HG03558 (cell line): ENCODE data around the gene PDCD2L.
A peak's percentile ranks its signal among the peaks of the same experiment; 100 is the strongest.
"Not testable (repeated sequence)": the region's sequence is repeated elsewhere in the genome, so short reads cannot be mapped to it uniquely, and the experiment has no call there.

Experiments used
- ATAC-seq: cut with Tn5 transposase; IDR thresholded peaks from one replicate; pipeline ENCODE4 v1.9.1; 2021; ENCODE audit warnings: moderate number of reproducible peaks; ENCODE audit not compliant: unreplicated experiment; ENCODE audit errors: extremely low read depth

The PDCD2L gene, protein sequence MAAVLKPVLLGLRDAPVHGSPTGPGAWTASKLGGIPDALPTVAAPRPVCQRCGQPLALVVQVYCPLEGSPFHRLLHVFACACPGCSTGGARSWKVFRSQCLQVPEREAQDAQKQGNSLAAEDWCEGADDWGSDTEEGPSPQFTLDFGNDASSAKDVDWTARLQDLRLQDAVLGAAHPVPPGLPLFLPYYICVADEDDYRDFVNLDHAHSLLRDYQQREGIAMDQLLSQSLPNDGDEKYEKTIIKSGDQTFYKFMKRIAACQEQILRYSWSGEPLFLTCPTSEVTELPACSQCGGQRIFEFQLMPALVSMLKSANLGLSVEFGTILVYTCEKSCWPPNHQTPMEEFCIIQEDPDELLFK

DNA sequence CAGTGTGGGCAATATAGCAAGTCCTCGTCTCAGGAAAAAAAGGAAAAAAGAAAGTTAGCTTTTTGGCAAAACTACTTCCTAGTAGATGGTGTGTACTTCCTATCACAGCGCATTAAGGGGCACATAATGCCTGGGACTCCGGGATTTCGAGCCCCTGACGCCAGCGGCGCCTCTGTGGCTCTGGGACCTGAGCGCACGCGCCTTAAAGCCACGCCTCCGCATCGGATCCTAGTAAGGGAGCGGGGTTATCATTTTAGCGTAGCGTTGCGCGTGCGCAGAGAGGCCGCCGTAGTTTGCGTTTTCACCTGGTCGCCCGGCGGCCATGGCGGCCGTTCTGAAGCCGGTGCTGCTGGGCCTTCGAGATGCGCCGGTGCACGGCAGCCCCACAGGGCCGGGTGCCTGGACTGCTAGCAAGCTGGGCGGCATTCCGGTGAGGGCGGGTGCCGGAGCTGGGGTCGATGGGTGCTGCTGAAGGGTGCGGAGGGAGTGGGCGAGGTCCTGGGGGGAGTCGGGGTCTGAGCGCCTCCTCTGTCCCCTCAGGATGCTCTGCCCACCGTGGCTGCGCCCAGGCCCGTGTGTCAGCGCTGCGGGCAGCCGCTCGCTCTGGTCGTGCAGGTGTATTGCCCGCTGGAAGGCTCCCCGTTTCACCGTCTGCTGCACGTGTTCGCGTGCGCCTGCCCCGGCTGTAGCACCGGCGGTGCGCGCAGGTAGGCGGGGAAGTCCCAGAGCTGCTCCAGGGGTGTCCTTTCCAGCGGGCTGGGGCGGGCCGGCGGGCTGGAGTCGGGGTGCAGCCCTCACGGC, at the start of gene PDCD2L:
Gene PDCD2L, plus strand, starts transcription at position 291 of the 801 bp plus-strand sequence. Its CDS starts 32 bp downstream, at position 323.
- peak; percentile 75 for ATAC-seq

DNA sequence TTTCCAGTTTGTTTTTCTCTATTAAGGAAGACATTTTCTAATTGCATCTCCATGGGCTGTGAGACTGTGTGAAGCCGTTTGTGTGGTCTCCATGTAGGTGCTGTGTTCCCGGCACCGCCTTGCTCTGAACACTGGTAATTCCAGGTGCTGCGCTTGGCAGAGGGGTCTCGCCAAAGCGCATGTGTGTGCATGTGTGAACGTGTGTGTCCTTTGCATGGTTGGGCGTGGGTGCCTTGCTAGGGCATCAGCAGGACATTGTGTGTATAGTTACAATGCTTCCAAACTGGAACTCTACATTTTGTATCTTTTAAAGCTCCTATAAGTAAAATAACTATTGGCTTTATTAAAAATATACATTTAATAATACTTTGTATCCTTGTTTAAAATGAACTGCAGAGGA, 49.0 kb upstream of the PDCD2L start:
- no peak for ATAC-seq

DNA sequence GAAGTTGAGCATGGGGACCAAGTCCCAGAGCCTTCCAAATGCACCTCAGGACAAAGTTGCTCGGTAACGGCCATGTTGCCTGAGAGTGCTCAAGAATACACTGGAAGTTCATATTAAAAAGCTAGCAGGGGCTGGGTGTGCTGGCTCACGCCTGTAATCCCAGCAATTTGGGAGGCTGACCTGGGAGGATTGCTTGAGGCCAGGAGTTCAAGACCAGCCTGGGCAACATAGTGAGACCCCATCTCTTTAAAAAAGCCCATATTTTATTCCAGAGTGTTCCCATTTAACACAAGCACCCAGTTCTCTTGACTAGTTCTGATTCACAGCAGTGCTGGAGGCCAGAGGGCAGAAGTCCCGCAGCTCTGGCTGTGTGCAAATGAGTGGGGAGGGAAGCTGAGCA, 47.3 kb upstream of the PDCD2L start:
- ATAC-seq = no peak

DNA sequence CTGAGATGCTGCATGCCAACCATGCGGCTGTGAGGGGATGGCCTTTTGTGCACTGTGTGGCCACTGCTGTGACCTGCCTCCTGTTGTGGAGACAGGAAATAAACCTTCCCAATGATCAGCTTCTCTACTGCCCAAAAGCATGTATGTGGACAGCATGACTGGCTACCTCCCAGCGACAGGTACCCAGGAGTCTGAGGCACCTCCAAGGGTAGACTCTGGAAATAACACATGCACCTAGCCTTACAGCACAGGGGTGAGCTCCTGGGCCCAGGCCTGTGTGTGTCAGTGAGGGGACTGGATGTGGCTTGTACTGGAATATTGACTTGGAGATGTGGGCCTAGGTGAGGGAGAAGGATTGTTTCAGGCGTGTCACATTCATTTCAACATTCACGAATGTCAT, 46.8 kb upstream of the PDCD2L start:
- no peak for ATAC-seq

DNA sequence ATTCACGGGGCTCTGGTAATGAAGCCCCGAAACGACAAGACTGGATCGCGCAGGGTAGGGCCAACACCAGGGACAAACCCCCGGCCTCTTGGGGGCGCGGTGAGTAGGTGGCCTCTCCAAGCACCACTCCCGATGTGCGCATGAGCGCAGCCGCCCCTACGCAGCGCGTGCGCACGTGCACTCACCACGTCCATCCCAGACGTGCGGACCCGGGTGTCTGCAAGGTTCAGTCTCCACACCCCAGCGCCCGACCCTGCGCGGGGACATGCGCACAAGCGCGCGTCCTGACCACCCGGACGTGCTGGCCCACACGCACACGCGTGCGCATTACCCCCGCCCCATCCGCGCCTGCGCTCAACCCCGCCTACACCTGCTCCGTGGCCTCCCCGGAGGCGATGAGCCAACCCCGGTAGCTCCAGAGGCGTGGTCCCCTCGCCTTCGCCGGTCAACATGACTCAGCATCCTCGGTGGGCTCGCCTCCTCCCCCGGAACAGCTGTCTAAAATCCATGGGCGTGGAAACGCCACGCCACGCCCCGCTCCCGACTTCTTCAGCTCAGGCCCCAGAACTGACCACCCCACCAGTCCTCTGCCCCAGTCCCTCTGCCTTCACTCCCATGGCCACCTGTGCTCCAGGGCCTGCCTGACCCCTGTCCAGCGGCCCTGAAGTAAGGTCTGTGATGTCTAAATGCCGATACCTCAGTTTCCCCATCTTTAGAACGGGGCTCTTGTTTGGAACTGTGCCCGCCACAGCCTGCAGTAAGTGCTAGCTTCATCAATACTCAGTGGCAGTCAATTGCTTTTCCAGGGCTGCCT, 44.9 kb upstream of the PDCD2L start:
- peak; percentile 67 for ATAC-seq

DNA sequence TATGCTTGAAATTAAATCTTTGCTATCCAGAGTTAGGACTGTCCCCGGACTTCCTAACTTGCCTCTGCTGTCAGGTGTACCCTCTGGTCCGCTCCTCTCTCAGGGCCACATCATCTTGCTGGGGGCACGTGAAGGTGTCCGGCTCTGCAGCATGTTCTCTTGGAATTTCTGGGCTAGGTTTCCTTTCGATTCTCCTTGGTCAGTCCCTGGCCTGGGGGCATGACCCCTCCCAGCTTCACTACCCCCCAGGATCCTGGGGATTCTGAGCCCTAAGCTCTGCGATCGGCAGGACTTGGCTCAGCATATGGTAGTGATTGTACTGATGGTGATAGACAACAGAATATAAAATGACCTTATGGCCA, 44.3 kb upstream of the PDCD2L start:
- ATAC-seq = no peak

DNA sequence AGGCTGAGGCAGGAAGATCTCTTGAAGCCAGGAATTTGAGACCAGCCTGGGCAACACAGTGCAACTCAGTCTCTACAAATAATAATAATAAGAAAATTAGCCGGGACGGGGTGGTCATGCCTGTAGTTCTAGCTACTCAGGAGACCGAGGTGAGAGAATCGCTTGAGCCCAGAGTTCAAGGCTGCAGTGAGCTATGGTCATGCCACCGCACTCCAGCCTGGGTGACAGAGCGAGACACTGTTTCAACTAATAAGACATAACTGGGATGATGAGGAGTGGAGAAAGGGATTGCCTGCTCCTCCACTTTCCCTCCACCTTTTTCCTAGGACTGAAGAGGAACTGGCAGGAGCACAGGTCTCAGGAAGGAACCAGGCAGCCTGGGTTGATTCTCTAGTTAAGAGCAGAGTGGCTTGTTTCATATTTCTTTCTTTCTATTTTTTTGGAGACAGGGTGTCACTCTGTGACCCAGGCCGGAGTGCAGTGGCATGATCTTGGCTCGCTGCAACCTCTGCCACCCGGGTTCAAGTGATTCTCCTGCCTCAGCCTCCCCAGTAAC, 43.8 kb upstream of the PDCD2L start:
- no peak for ATAC-seq

DNA sequence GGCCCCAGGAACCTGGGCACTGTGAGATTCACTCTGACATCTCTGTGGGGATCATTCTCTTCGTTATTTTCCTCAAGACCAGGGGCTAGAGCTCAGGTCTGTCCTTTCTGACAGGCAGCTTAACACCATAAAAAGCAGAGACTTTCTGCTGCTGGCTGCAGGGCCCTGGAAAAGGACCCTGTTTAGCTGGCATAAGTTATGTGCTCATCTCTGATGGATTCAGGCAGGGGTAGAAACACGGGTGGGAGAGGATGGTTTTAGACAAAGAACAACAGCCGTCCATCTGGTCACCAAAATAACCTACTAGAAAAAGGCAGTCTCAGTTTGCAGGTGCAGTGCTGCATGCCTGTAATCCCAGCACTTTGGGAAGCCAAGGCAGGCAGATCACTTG, 41.5 kb upstream of the PDCD2L start:
- ATAC-seq = no peak

DNA sequence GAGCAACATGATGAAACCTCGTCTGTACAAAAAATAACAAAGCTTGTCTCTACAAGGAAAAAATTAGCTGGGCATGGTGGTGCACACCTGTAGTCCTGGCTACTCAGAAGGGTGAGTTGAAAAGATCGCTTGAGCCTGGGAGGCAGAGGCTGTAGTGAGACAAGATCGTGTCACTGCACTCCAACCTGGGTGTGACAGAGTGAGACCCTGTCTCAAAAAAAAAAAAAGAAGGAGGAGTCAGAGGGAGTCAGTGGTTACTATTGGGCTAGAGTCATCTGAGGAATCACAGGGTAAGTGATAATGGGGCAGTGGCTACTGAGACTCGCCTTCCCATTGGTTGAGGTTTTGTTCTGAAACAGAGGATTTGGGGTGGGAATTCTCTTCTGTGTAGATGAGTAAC, 41.1 kb upstream of the PDCD2L start:
- no peak for ATAC-seq

DNA sequence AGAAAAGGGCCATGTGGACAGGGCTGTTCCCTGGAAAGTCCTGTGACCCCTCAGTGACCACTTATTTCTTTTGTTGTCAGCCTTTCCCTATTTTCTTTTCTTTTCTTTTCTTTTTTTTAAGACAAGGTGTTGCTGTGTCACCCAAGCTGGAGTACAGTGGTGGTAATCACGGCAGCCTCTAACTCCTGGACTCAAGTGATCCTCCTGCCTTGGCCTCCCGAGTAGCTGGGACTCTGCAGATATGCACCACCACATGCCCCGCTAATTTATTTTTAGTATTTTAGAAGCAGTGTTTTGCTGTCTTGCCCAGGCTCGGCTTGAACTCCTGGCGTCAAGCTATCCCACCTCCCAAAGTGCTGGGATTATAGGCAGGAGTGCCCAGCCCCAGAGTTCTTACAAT, 40.3 kb upstream of the PDCD2L start:
- ATAC-seq = no peak

DNA sequence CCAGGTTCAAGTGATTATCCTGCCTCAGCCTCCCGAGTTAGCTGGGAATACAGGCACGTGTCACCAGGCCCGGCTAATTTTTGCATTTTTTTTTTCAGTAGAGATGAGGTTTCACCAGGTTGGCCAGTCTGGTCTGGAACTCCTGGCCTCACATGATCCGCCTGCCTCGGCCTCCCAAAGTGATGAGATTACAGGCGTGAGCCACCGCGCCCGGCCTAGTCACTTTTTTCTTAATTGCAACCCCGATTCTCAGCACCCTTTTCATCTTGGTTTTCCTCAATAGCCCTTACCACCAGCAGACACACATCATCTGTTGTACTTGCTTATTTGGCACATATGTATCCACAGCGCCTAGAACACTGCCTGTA, 39.8 kb upstream of the PDCD2L start:
- ATAC-seq = no peak

DNA sequence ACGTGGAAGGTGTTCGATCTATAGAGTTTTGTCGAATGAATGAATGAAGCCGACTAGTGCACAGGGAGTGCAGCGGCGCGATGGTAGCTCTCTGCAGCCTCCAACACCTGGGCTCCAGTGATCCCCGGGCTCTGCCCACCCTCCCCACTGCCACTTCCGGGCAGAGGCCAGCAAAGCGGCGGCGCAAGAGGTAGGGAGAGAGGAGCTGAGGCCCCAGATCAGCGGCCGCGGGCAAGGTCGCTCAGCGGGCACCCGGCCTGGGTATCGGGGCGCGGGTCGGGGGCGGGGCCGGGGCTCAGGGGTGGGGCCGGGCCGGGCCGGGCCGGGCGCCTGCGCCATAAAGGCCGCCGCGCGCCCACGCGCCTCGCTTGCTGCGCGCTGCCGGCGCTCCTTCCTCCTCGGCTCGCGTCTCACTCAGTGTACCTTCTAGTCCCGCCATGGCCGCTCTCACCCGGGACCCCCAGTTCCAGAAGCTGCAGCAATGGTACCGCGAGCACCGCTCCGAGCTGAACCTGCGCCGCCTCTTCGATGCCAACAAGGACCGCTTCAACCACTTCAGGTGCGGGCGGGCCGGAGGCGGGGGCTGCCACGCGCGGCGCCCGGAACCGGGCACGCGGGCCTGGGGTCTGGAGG, 39.3 kb upstream of the PDCD2L start, which contains the start of gene GPI:
Gene GPI, plus strand, starts transcription at position 367 of the 633 bp plus-strand sequence. Its CDS starts 71 bp downstream, at position 438.
- no peak for ATAC-seq

DNA sequence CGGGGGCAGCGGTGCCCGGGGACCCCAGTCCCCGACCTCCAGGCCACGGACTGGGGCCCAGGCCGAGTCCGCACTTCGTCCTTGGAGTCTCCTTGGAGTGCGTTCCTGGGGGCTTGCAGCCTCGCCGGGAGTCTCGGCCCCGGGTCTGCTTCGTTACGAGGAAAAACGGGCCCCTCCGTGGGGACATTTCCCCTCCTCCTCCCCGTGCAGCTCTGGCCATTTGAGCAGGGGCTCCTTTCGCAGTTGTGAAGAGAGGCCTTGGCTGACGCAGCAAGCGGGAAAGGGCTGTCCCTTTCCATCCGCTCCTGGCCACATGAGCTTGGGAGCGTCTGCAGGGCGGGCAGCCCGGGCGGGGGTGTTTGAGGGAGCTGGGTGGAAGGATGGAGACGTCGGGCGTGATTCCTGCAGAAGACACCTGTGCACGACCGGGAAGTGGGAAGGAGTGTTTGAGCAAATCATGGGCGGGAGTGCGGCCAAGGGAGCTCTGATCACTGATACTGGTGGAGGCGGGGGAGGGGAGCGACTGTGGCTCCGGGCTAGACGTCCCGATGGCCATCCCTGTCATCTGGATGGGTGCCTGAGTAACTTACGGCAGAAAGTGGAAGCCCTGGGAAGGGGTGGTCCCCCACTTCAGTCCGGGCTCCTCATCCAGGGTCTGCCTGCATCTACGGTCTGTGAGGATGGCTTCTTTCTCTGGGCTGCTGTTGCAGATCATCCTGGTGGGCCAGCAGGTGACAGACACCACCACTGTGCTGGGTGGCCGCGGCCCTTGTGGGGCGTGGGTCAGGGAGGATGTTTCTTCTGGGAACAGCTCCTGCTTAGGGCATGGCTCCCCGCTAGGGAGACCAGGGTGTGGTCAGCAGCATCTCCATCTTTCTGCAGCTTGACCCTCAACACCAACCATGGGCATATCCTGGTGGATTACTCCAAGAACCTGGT, 38.5 kb upstream of the PDCD2L start:
- no peak for ATAC-seq

DNA sequence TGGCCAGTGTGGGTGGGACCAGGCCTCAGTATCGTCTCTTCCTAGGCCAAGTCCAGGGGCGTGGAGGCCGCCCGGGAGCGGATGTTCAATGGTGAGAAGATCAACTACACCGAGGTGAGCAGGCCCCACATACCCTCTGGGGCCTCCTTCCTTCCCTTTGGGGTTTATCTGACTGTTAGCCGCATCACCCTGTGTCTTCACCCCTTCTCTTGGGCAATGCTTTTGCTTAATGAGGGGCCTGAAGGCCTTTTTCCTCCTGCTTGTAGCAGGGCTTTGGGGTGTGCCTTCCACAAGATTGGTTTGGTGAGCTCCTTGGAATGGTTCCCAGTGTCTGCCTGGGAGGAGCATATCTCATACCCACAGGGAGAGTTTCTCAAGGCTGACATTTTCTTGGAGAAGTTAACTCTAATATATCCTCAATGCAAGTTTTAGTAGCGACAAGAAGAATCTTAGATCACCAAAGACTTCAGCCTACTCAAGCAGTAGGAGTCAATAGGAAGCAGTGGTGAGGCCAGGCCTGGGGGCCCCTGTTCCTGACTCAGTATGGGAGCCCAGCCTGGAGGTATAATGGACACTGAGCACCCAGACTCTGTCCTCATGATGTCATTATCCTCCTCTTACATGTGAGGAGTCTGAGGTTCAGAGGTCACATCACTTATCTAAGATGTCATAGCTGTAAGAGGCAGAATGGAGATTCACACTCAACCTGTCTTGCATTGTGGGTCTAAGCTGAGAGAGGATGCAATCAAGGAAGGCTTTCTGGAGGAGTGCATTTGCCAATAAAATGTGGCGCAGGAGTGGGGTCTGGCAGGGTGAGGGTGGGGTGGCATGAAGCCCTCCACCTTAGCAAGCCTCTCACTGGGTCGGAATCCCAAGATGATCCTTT, 37.2 kb upstream of the PDCD2L start:
- no peak for ATAC-seq

DNA sequence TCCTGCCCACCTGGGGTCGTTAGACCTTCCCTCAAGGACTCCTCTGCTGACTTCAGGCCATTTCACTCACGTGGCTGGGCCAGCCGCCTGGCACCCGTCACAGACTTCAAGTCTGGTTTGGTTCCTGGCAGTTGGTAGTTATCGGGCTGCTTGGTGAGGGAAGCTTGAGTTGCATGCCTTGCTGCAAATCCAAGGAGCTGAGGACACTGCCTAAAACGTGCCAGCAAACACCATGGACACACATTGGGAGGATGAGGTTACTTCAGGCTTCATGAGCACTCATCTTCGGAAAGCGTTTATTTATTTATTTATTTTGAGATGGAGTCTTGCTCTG, 36.6 kb upstream of the PDCD2L start:
- no peak for ATAC-seq

DNA sequence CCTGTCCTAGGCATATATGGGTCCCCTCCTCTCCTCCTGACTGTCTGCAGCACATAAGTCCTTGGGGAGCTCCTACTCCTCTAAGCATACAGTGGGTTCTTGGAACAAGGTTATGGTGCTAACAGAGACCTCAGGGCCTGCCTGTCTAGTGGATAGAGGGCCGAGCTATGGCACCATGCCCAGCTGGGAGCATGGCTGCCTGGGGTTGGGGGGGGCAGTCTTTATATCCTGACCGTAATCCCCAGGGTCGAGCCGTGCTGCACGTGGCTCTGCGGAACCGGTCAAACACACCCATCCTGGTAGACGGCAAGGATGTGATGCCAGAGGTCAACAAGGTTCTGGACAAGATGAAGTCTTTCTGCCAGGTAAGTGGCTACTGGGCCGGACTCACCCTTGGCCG, 35.9 kb upstream of the PDCD2L start:
- no peak for ATAC-seq

DNA sequence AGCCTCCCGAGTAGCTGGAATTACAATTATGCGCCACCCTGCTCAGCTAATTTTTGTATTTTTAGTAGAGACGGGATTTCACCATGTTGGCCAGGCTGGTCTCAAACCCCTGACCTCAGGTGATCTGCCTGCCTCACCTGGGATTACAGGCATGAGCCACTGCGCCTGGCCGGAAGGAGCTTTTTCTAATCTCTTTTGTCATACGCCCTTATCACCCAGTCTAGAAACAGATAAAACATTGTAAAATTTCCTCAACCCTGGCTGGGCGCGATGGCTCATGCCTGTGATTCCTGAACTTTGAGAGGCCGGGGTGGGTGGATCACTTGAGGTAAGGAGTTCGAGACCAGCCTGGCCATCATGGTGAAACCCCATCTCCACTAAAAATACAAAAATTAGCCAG, 35.0 kb upstream of the PDCD2L start:
- ATAC-seq = not testable (repeated sequence)

DNA sequence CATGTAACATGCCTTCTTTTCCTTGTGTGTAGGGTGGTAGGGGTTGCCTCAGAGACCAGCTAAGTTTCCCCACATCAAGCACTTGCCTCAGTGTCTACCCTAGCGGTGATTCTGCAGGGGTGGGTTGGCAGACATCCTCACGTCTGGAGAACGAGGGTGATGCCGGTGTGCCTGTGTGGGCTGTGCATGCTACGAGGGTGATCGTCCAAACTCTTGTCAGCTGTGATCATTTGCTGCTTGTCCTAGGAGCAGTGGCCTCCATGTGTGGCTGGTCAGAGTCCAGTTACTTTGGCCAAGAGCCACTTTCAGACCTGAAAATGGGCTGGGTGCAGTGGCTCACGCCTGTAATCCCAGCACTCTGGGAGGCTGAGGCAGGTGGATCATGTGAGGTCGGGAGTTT, 34.1 kb upstream of the PDCD2L start:
- ATAC-seq = no peak
